Esophagus squamous epithelium (tissue), 5 donors: ENCODE measurements around the gene CCDC187. TPM values are rescaled to one million over a fixed set of nuclear protein-coding genes. Genes with fewer than 3 reads are reported as not detected.

ENCODE experiments used
- DNase-seq: peaks from one replicate; lab custom pipeline; 2025; lab: John Stamatoyannopoulos, UW
- H3K27ac ChIP-seq, 4 donors: fragments of 200-600 bp; sonication (generic); one replicate each; pipeline ENCODE4 v1.5.1; 2016 to 2019; ENCODE audit warnings: mild to moderate bottlenecking in 1 of 4
- H3K27me3 ChIP-seq, 4 donors: fragments of 200-600 bp; sonication (generic); 1 replicate in 3 of 4; 2 replicates in 1 of 4; pipeline versions ENCODE4 v1.5.1 to v1.6.0; 2017 to 2021; ENCODE audit warnings: antibody characterized with exemption in 1 of 4
- H3K36me3 ChIP-seq, 3 donors: fragments of 200-600 bp; sonication (generic); one replicate each; pipeline ENCODE4 v1.5.1; 2016 to 2019
- H3K4me1 ChIP-seq, 3 donors: fragments of 200-600 bp; sonication (generic); one replicate each; pipeline ENCODE4 v1.5.1; 2017 to 2019
- H3K4me3 ChIP-seq, 4 donors: fragments of 200-600 bp; sonication (generic); 1 replicate in 3 of 4; 2 replicates in 1 of 4; pipeline ENCODE4 v1.5.1; 2016 to 2019; ENCODE audit warnings: mild to moderate bottlenecking in 2 of 4, moderate library complexity in 1 of 4
- H3K9me3 ChIP-seq, 3 donors: fragments of 200-600 bp; sonication (generic); one replicate each; pipeline ENCODE4 v1.5.1; 2016 to 2019
- POLR2A ChIP-seq, 4 donors: fragments of 450-650 bp; IDR thresholded peaks; one replicate each; pipeline ENCODE4 v1.6.1; 2017; ENCODE audit warnings: antibody characterized with exemption in 4 of 4, mild to moderate bottlenecking in 4 of 4, moderate library complexity in 3 of 4
- WGBS, 2 donors: methylation state at CpG; one replicate each; pipeline ENCODE4 v1.1.5; 2018; 5-methylcytosine and 5-hydroxymethylcytosine counted together
- intact Hi-C: fragments of 100-400 bp; cut with DNase I; formaldehyde crosslinking; loops from one replicate; pipeline ENCODE4 v1.15.0; 2022
- total RNA-seq, 4 donors: library from RNA; depleted of rRNA; stranded (reverse); fragments of >200 nt; gene quantifications; one replicate each; pipeline ENCODE4 v1.1.0, GENCODE V29; 2016
- TF ChIP-seq, protein P1 (sequence below), 6 experiments: fragments of 450-650 bp in 4 of 6; fragments of 200-600 bp in 2 of 6; sonication (generic) in 2 of 6; IDR thresholded peaks; one replicate each; pipeline ENCODE4 v1.5.1; 2016 to 2019; ENCODE audit warnings: antibody characterized with exemption in 6 of 6, mild to moderate bottlenecking in 4 of 6, moderate library complexity in 4 of 6
- donor health status: DM: yes; HTN: yes; CAD: no.

The CCDC187 gene
- total RNA-seq, 4 donors from 2014 or later, result not detected

DNA sequence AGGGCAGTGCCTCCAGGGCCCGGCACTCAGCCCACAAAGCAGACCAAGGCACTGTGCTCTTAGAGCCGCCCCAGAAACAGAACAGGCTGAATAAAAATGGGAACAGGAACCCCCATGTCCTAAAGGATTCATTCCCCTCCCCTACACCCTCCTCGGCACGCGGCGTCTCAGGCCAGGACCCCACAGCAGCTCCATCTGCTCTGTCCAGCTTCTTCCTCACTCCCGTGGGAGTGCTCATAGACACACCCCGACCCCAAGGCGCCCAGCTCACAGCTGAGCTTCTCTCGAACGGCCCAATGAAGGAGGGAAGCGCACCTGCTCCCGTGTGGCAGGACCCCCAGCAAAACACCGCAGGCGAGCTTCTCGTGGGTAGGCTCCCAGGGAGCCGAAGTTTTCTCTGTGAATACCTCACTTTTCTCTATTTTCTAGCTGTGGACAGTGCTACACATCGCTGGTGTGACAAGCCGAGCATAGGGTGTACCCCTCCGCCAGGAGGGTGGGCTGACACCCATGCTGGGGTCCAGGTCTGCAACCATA lies 42.9 kb downstream of the CCDC187 start:
- H3K27ac ChIP-seq, result no peak overlapping the region
- DNase-seq, result no peak
- no peak overlapping the region for H3K4me3 ChIP-seq
- no peak for TF ChIP-seq POLR2A (IDR thresholded peaks at IDR 0.05)
- TF ChIP-seq, protein P1, sequence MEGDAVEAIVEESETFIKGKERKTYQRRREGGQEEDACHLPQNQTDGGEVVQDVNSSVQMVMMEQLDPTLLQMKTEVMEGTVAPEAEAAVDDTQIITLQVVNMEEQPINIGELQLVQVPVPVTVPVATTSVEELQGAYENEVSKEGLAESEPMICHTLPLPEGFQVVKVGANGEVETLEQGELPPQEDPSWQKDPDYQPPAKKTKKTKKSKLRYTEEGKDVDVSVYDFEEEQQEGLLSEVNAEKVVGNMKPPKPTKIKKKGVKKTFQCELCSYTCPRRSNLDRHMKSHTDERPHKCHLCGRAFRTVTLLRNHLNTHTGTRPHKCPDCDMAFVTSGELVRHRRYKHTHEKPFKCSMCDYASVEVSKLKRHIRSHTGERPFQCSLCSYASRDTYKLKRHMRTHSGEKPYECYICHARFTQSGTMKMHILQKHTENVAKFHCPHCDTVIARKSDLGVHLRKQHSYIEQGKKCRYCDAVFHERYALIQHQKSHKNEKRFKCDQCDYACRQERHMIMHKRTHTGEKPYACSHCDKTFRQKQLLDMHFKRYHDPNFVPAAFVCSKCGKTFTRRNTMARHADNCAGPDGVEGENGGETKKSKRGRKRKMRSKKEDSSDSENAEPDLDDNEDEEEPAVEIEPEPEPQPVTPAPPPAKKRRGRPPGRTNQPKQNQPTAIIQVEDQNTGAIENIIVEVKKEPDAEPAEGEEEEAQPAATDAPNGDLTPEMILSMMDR (IDR thresholded peaks at IDR 0.05), result no peak
- H3K36me3 ChIP-seq, result no peaks in the 10 kb centered on the region
- intact Hi-C loops, result no loop called here
- 69 to 81% methylated on average over 16 to 17 of the region's 20 CpGs for WGBS, 2 donors
- peaks cover 0 to 44% (median 0%) of the 10 kb centered on the region in 4 donors for H3K27me3 ChIP-seq
- H3K4me1 ChIP-seq, result no peaks in the 10 kb centered on the region
- no peaks in the 10 kb centered on the region for H3K9me3 ChIP-seq

DNA sequence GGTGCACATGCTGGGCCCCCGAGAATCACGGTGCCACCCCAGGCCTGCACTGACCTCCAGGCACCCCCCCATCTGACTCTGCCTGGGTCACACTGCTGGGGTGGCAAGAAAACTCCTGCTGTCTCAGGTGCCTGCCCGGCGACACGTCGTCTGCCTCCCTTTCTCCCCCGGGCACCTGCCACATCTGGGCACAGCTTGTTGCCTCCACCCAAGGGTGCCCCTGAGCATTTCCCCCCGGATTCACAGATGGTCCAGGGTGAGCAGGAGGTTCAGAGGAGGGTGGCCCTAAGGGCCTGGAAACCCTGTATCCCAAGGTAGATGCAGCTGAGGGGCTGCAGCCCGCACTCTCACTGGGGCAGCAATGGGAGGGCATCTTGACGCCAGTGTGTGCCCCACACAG lies 43.4 kb downstream of the CCDC187 start:
- intact Hi-C loops, result no loop called here
- Histone ChIP-seq H3K9me3 (no peaks in the 10 kb centered on the region), H3K27ac (no peak overlapping the region), H3K4me3 (no peak overlapping the region), H3K27me3 (peaks cover 0 to 49% (median 0%) of the 10 kb centered on the region in 4 donors), H3K4me1 (no peaks in the 10 kb centered on the region), H3K36me3 (no peaks in the 10 kb centered on the region)
- TF ChIP-seq, protein P1 (IDR thresholded peaks at IDR 0.05), result no peak
- TF ChIP-seq POLR2A (IDR thresholded peaks at IDR 0.05), result no peak
- DNase-seq, result no peak
- WGBS, 2 donors, result 80 to 90% methylated on average over 5 to 9 of the region's 10 CpGs

DNA sequence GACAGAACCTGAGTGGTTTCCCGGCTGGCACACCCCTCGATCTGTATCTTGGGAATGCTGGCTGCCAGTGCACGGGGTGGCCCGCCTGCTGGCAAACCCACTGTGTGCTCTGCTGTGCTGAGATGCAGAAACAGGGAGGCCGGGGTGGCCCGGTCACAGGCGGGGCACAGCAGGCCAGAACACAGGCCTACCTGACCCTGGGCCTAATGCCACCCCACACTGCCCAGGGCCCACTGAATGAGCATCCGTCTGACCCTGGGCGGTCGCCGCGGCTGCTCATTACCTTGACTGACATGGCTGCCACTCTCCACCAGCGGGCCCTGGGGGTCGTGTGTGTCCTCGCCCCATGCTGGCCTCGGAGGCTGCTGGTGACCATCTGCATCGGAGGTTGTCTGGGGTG lies 44.1 kb downstream of the CCDC187 start:
- Histone ChIP-seq H3K9me3 (no peaks in the 10 kb centered on the region), H3K27ac (no peak overlapping the region), H3K4me1 (no peaks in the 10 kb centered on the region), H3K27me3 (peaks cover 0 to 56% (median 0%) of the 10 kb centered on the region in 4 donors), H3K36me3 (no peaks in the 10 kb centered on the region), H3K4me3 (no peak overlapping the region)
- DNase-seq, result no peak
- intact Hi-C loops, result no loop called here
- TF ChIP-seq, protein P1 (IDR thresholded peaks at IDR 0.05), result no peak
- no peak for TF ChIP-seq POLR2A (IDR thresholded peaks at IDR 0.05)
- WGBS, 2 donors, result no CpG with 5 or more reads among the region's 17 CpGs

DNA sequence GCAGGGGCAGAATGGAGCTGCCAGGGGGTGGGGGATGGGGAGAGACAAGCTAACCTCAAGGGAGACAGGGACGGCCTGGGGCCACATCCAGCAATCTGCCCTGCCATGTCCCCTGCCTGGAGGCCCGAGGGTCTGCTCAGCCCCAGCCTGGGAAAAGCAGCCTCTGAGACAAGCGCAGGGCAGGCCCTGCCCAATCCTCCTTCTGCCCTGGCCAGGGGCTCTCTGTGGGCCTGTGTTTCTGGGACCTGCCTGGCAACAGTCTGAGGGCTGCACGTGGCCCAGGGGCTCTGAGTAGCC lies 44.4 kb downstream of the CCDC187 start:
- no peaks in the 10 kb centered on the region for H3K4me1 ChIP-seq
- no peaks in the 10 kb centered on the region for H3K36me3 ChIP-seq
- no peak for DNase-seq
- H3K27me3 ChIP-seq, result peaks cover 0 to 59% (median 0%) of the 10 kb centered on the region in 4 donors
- no peak overlapping the region for H3K27ac ChIP-seq
- intact Hi-C loops, result no loop called here
- H3K9me3 ChIP-seq, result no peaks in the 10 kb centered on the region
- WGBS, 2 donors, result 46 to 80% methylated on average over 1 to 3 of the region's 4 CpGs
- H3K4me3 ChIP-seq, result no peak overlapping the region
- no peak for TF ChIP-seq POLR2A (IDR thresholded peaks at IDR 0.05)
- TF ChIP-seq, protein P1 (IDR thresholded peaks at IDR 0.05), result no peak

DNA sequence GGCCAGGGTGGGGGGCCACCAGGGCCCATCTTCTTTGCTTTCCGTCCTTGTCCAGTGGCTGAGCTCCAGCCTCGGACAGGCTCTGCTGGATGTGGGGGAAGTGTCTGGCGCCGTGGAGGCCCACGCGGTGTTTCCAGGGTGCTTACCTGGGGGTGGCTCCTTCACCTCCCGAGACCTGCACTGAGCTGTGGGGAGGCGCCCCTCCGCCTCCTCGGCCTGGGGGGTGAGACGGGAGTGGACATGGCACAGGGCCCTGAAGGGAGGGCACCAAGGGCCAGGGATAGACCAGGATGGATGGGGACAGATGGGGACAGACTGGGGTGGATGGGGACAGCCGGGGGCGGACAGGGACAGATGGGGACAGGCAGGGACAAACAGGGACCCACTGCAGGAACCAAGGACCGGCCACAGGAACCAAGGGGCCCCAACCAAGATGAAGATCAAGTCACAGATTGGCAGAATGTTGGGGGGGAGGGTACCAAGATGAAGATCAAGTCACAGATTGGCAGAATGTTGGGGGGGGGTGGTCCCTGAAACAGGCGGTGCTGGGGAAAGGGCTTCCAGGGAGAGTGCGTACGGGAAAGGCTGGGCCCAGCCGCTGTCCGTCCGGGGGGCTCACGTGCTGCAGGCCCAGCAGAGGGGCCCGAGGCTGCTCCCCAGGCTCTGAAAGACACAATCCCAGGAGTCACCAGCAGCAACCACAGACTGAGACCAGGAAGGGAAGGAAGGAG lies 44.9 kb downstream of the CCDC187 start:
- H3K4me1 ChIP-seq, result no peaks in the 10 kb centered on the region
- DNase-seq, result no peak
- H3K36me3 ChIP-seq, result no peaks in the 10 kb centered on the region
- intact Hi-C loops, result no loop called here
- no peak overlapping the region for H3K27ac ChIP-seq
- peaks cover 0 to 60% (median 0%) of the 10 kb centered on the region in 4 donors for H3K27me3 ChIP-seq
- H3K9me3 ChIP-seq, result no peaks in the 10 kb centered on the region
- H3K4me3 ChIP-seq, result no peak overlapping the region
- 82 to 84% methylated on average over 11 of the region's 22 CpGs for WGBS, 2 donors
- TF ChIP-seq, protein P1 (IDR thresholded peaks at IDR 0.05), result no peak
- TF ChIP-seq POLR2A (IDR thresholded peaks at IDR 0.05), result no peak
